ENCODE results near the gene PPP3CA.

The PPP3CA gene

DNA sequence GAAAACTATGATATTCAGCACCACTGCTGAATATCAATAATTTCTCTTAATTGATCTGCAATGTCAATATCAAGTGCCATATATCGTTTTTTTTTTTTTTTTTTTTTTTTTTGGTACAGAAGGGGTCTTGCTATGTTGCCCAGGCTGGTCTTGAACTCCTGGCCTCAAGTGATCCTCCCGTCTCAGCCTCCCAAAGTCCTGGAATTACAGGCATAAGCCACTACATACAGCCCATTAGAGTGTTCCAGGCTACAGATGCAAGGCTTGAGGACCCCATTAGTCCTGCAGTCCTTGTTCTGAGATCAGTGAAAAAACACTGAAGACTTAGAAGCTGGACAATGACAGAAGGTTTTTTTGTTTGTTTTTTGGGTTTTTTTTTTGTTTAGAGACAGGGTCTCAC, 48.3 kb downstream of the PPP3CA start:
- CTCF ChIA-PET = no interaction called here
- TF ChIP-seq, protein P1, sequence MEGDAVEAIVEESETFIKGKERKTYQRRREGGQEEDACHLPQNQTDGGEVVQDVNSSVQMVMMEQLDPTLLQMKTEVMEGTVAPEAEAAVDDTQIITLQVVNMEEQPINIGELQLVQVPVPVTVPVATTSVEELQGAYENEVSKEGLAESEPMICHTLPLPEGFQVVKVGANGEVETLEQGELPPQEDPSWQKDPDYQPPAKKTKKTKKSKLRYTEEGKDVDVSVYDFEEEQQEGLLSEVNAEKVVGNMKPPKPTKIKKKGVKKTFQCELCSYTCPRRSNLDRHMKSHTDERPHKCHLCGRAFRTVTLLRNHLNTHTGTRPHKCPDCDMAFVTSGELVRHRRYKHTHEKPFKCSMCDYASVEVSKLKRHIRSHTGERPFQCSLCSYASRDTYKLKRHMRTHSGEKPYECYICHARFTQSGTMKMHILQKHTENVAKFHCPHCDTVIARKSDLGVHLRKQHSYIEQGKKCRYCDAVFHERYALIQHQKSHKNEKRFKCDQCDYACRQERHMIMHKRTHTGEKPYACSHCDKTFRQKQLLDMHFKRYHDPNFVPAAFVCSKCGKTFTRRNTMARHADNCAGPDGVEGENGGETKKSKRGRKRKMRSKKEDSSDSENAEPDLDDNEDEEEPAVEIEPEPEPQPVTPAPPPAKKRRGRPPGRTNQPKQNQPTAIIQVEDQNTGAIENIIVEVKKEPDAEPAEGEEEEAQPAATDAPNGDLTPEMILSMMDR (IDR thresholded peaks at IDR 0.05; ENCODE audit: insufficient read depth, low read length, missing control alignments) = no peak
- DNase-seq (ENCODE audit: low read depth, low spot score) = no peak
- H3K4me3 ChIP-seq (ENCODE audit: low read depth, low read length) = no peak overlapping the region
- POLR2A ChIA-PET = no interaction called here

DNA sequence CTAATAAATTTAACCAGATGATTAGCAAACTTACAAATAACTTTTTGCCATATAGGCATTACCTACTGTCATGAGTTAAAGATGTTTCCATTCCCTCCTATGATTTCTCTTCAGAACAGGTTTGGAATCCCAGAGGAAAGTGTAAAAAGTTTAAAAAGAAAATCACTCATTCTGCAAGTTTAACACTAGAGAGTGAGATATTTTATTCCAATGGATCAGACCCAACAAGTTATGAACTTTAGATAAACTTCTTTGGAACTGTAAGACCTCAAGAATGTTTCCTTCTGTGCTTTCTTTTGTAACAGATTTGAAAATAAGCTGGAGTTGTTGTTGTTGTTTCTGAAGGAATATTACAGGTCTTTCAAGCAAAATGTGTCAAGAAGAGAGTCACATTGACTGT, 51.6 kb downstream of the PPP3CA start:
- H3K4me3 ChIP-seq (ENCODE audit: low read depth, low read length) = no peak overlapping the region
- TF ChIP-seq, protein P1 (IDR thresholded peaks at IDR 0.05; ENCODE audit: insufficient read depth, low read length, missing control alignments) = no peak
- no peak for DNase-seq (ENCODE audit: low read depth, low spot score)
- POLR2A ChIA-PET = no interaction called here
- CTCF ChIA-PET = no interaction called here

DNA sequence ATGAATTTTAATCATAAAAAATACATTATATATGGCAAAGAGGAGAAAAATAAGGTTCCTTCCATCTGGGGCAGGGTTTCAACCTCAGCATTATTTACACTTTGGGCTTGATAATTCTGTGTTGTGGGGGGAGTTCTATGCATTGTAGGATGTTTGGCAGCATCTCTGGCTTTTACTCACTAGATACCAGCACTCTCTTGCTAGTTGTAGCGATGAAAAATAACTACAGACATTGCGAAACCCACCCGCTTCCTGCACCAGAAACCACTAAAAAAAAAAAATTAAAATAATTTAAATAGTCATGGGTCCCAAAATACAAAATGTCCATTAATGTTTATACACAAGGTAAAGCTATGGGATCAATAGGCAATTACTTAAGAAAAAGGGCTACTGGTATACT, 52.7 kb downstream of the PPP3CA start:
- TF ChIP-seq, protein P1 (IDR thresholded peaks at IDR 0.05; ENCODE audit: insufficient read depth, low read length, missing control alignments) = no peak
- POLR2A ChIA-PET = no interaction called here
- CTCF ChIA-PET = no interaction called here
- DNase-seq (ENCODE audit: low read depth, low spot score) = no peak
- no peak overlapping the region for H3K4me3 ChIP-seq (ENCODE audit: low read depth, low read length)

DNA sequence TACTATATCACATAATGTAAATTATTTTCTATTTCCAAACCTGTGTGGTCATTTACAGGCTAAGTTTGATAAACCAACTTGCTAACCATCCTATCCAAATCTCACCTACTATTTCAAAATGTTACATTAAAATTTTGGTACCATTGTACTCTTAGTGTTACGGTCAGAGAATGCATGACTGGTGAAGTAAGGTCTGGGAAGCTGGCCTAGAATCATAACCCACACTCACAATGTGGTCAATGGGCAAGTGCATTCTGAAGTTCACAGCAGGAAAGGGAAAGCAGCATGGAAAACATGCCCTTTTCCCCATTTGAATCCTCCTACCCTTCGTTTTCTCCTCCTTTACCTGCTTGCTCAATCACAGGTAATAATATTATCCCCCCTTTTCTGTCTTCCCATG, 54.4 kb downstream of the PPP3CA start:
- TF ChIP-seq, protein P1 (IDR thresholded peaks at IDR 0.05; ENCODE audit: insufficient read depth, low read length, missing control alignments) = no peak

DNA sequence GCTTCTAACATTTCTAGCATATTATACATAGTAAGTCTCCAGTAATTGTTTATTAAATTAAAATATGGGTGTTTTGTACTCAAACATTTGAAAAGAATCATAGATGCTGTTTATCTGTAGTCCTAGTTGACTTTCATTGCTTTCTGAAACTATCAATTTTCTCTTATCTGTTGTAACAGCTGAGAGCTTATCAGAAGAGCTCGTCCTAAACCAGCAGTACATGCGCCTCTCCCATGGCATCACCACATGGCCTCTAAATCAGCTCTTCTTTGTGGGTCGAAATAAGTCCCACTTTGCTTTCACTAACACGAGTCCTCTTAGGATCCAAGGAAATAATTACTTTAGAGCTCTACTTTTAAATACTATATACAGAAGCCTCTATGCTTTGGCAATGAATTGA, 55.1 kb downstream of the PPP3CA start:
- ChIA-PET POLR2A (no interaction called here), CTCF (no interaction called here)
- H3K4me3 ChIP-seq (ENCODE audit: low read depth, low read length) = no peak overlapping the region
- no peak for DNase-seq (ENCODE audit: low read depth, low spot score)
- TF ChIP-seq, protein P1 (IDR thresholded peaks at IDR 0.05; ENCODE audit: insufficient read depth, low read length, missing control alignments) = no peak

More for the DNA sequence above, 54.4 kb downstream of the PPP3CA start:
- POLR2A ChIA-PET = no interaction called here
- CTCF ChIA-PET = no interaction called here
- H3K4me3 ChIP-seq (ENCODE audit: low read depth, low read length) = no peak overlapping the region
- peak; percentile 33 for DNase-seq (ENCODE audit: low read depth, low spot score)

DNA sequence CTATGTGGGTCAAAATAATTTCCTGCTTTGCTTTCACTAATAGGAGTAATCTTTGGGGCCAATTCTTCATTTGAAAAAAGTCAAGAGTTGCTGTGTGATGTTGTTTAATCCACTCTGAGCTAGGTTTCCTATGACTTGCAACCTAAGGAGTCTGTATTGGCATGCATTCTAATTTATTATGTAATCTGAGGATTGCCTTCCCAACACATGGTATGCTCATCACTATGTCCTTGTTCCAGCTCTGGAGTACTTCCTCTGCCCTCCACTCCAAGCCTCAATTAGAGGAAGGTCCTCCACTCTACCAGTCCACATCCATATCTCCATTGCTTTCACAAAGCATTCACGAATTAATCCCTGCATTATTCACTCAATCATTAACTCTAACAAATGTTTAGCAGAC, 56.1 kb downstream of the PPP3CA start:
- no peak overlapping the region for H3K4me3 ChIP-seq (ENCODE audit: low read depth, low read length)
- TF ChIP-seq, protein P1 (IDR thresholded peaks at IDR 0.05; ENCODE audit: insufficient read depth, low read length, missing control alignments) = no peak
- ChIA-PET POLR2A (no interaction called here), CTCF (no interaction called here)
- no peak for DNase-seq (ENCODE audit: low read depth, low spot score)
